ENCODE measurements around the gene MTX2. TPM values are rescaled to one million over a fixed set of nuclear protein-coding genes. Genes with fewer than 3 reads are reported as not detected.
A peak's percentile ranks its signal among the peaks of the same experiment; 100 is the strongest.

The MTX2 gene
- total and polyA plus RNA-seq, 9 of the 15 experiments (the other 6 are each of a cell fraction or from before 2014, with no cell fraction given) = 38.1 to 170 (median 88.0) TPM

- Histone ChIP-seq H3K4me2 (ENCODE audit: insufficient read depth, low read length) (no peak overlapping the region), H2AFZ (ENCODE audit: low read depth, low read length) (no peak overlapping the region), H3K79me2 (ENCODE audit: control insufficient read depth, insufficient read depth, low read length) (peaks cover 98% of the 10 kb centered on the region), H4K20me1 (replicated peaks; ENCODE audit: control insufficient read depth, insufficient read depth, low read length) (peaks cover 4% of the 10 kb centered on the region; the same call in 1 of the 2 replicates), H3K27ac (ENCODE audit: extremely low read depth, low read depth, low read length) (no peak overlapping the region), H3K36me3 (ENCODE audit: control insufficient read depth, insufficient read depth, low read length) (peaks cover 12% of the 10 kb centered on the region; the same call in 2 of the 3 replicates), H3K9ac (ENCODE audit: insufficient read depth in 1 of 2, low read depth in 2 of 2, low read length in 2 of 2) (no peak overlapping the region), H3K27me3 (ENCODE audit: control insufficient read depth in 2 of 2, insufficient read depth in 2 of 2, low read length in 2 of 2) (no peaks in the 10 kb centered on the region), H3K4me1 (replicated peaks in 1 of 2; ENCODE audit: control insufficient read depth in 2 of 2, insufficient read depth in 2 of 2, low read length in 2 of 2) (peaks cover 0 to 8% of the 10 kb centered on the region in 2 experiments; a peak in 2 of 5 replicates), H3K9me3 (replicated peaks; ENCODE audit: control insufficient read depth, insufficient read depth, low read depth, low read length) (no peaks in the 10 kb centered on the region), H3K4me3 (no peak overlapping the region), H3K9me1 (ENCODE audit: control insufficient read depth, insufficient read depth, low read length) (no peaks in the 10 kb centered on the region)
- intact Hi-C loops (cut with micrococcal nuclease) = no loop called here
- in situ Hi-C loops (cut with MboI) = no loop called here
- FAIRE-seq = no peak
- BruUV-seq (replicated peaks) = no TSS peak
- CTCF ChIA-PET (ENCODE audit: low intra/inter-chr PET ratio) = no interaction called here
- TF ChIP-seq SREBF2 (CRISPR knock-in tag; IDR thresholded peaks at IDR 0.05) (no peak), AFF1 (IDR thresholded peaks at IDR 0.05; ENCODE audit: low read depth in 1 of 2, partially characterized antibody in 2 of 2) (peak in 1 of 2 experiments; percentile 22), NFIC (IDR thresholded peaks at IDR 0.05) (0 out of 2 replicates have a peak, but pooled peaks have one; percentile 9)
- peak; percentile 86 for ATAC-seq
- peak in 2 of 4 experiments; percentile 21 to 24 for DNase-seq (ENCODE audit: extremely low read depth in 1 of 4, low spot score in 3 of 4)
- POLR2A ChIA-PET = interaction anchor here (0.5 kb wide), 1 partner anchor 42 kb away, joined by 5 read pairs; no protein-coding TSS in a partner anchor
Measured at GRCh38 chr2:176291809-176292283, 22.6 kb downstream of the MTX2 start.

All from K562 (cell line).